Measurements from ENCODE around the gene FOXL2NB. TPM values are rescaled to one million over a fixed set of nuclear protein-coding genes. Genes with fewer than 3 reads are reported as not detected.

The FOXL2NB gene
- total RNA-seq, 1 donor from 2014 or later: 1.5 TPM

DNA sequence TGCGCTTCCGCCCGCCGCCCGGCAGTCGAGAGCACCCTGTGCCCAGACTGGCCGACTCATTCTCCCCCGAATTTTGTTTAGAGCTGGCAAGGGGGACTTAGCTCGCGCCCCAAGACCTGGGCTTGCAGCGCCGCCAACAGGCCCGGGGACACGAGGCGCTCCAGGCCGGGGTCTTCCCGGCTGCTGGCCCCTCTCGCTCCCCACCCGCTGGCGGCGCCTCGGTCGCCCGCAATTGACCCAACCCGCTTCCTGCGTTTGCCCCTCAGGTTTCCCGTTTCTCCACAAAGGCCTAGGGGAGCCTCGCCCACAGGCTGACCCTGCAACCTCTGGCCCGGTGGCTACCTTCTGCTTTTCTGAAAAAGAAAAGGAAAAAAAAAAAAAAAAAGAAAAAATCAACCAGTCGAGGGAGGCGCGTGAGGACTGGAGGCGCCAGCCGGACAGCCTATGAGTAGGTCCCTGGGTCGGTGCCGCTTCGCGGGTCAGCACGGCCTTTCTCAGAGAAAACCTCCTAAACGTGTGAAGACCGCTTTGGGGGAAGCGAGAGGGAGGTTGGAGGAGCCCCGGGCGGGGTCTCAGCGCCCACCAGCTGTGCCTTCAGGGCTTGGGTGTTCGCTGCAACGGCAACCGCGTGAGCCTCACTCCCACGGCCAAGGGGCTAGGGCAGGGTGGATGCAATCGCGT, 7.3 kb upstream of the FOXL2NB start:
- no peak for DNase-seq (ENCODE audit: extremely low spot score in 2 of 2)
- H3K4me1 ChIP-seq: peaks cover 35% of the 10 kb centered on the region
- intact Hi-C loops (cut with DNase I): no loop called here

DNA sequence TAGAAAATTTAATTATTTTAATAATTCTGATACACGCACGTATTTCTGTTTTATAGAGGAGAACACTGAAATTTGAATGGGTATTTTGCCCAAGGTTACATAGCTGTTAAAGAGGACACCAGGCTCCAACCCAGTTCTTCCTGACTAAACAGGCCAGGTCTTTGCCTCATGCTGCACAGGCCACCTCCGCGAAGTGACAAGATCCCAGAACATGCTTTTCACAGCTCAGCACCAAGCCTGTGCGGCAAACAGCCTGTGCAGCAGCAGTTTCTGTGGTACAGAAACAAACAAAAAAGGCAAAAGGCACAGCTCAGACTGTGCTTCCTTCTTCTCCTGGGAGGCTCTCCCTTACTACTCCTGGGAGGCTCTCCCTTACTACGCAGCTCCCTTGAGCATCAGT, 6.6 kb upstream of the FOXL2NB start:
- Histone ChIP-seq H3K27me3 (peaks cover 4% of the 10 kb centered on the region), H3K4me1 (peaks cover 42% of the 10 kb centered on the region)
- intact Hi-C loops (cut with DNase I): no loop called here

More for the DNA sequence above, 7.3 kb upstream of the FOXL2NB start:
- Histone ChIP-seq H3K4me3 (no peak overlapping the region), H3K27me3 (no peaks in the 10 kb centered on the region), H3K9me3 (no peaks in the 10 kb centered on the region), H3K36me3 (no peaks in the 10 kb centered on the region), H3K27ac (no peak overlapping the region)
- no peak for TF ChIP-seq POLR2A (IDR thresholded peaks at IDR 0.05)
- TF ChIP-seq POLR2AphosphoS5 (IDR thresholded peaks at IDR 0.05; ENCODE audit: insufficient read depth in 1 of 2, low read depth in 1 of 2): no peak
- TF ChIP-seq, protein P1, sequence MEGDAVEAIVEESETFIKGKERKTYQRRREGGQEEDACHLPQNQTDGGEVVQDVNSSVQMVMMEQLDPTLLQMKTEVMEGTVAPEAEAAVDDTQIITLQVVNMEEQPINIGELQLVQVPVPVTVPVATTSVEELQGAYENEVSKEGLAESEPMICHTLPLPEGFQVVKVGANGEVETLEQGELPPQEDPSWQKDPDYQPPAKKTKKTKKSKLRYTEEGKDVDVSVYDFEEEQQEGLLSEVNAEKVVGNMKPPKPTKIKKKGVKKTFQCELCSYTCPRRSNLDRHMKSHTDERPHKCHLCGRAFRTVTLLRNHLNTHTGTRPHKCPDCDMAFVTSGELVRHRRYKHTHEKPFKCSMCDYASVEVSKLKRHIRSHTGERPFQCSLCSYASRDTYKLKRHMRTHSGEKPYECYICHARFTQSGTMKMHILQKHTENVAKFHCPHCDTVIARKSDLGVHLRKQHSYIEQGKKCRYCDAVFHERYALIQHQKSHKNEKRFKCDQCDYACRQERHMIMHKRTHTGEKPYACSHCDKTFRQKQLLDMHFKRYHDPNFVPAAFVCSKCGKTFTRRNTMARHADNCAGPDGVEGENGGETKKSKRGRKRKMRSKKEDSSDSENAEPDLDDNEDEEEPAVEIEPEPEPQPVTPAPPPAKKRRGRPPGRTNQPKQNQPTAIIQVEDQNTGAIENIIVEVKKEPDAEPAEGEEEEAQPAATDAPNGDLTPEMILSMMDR (IDR thresholded peaks at IDR 0.05): no peak

DNA sequence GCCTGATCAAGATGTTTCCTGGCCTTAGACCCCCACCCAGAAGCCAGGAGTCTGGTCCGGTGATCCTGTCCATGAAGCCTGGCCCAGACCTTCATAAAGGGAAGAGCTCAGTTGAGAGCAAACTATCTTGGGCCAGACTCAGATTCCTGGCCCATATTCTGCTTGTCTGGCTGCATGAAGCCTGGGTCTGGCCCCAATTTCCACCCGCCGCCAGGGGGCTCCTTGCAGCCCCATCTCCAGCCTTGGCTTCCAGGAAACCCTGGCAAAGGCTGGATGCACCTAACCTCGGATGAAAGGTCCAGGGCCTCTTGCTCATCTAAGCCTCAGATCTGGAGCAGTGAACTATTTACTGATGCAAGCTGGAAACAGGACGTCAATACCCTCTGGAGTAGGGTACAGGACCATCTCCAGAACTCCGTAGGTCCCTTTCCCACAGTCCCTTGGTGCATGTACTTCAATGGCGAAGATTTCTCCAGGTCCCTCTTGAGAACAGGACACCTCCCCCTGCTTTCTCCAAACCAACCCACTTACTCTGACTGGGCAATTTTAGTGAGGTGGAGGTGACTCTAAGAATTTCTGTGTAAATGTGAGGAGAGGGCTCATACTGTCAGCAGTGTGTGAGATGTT, 5.6 kb upstream of the FOXL2NB start:
- H3K36me3 ChIP-seq: no peaks in the 10 kb centered on the region
- H3K27ac ChIP-seq: no peak overlapping the region
- peaks cover 41% of the 10 kb centered on the region for H3K4me1 ChIP-seq
- TF ChIP-seq POLR2AphosphoS5 (IDR thresholded peaks at IDR 0.05; ENCODE audit: insufficient read depth in 1 of 2, low read depth in 1 of 2) (no peak), POLR2A (IDR thresholded peaks at IDR 0.05) (no peak)
- TF ChIP-seq, protein P1 (IDR thresholded peaks at IDR 0.05): no peak
- no peak for DNase-seq (ENCODE audit: extremely low spot score in 2 of 2)
- H3K4me3 ChIP-seq: no peak overlapping the region
- intact Hi-C loops (cut with DNase I): no loop called here
- peaks cover 4% of the 10 kb centered on the region for H3K27me3 ChIP-seq
- H3K9me3 ChIP-seq: no peaks in the 10 kb centered on the region

More for the DNA sequence above, 6.6 kb upstream of the FOXL2NB start:
- no peaks in the 10 kb centered on the region for H3K36me3 ChIP-seq
- DNase-seq (ENCODE audit: extremely low spot score in 2 of 2): no peak
- H3K9me3 ChIP-seq: no peaks in the 10 kb centered on the region
- H3K27ac ChIP-seq: no peak overlapping the region
- H3K4me3 ChIP-seq: no peak overlapping the region
- TF ChIP-seq, protein P1 (IDR thresholded peaks at IDR 0.05): no peak
- TF ChIP-seq POLR2AphosphoS5 (IDR thresholded peaks at IDR 0.05; ENCODE audit: insufficient read depth in 1 of 2, low read depth in 1 of 2): no peak
- no peak for TF ChIP-seq POLR2A (IDR thresholded peaks at IDR 0.05)

DNA sequence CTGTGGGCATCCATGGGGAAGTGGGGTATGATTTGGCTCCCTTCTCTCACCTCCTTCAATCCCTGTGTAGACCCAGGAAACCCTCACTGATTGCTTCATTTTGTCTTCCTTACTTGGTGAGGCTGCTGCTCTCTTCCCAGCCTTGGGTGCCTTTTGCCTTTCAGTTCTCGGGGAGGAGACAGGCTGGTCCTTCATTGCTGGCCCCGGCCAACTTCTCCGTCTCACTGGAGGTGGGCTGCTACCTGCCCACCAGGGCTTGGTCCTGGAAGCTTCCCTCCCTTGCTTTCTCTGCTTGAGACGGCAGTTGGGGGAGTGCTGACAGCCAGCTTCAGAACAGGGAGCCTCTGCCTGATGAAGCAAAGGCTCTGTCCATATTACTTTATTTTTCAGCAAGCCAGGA, 4.7 kb upstream of the FOXL2NB start:
- Histone ChIP-seq H3K4me1 (peaks cover 41% of the 10 kb centered on the region), H3K4me3 (no peak overlapping the region), H3K27ac (no peak overlapping the region), H3K9me3 (no peaks in the 10 kb centered on the region), H3K36me3 (no peaks in the 10 kb centered on the region), H3K27me3 (peaks cover 4% of the 10 kb centered on the region)
- DNase-seq (ENCODE audit: extremely low spot score in 2 of 2): no peak
- intact Hi-C loops (cut with DNase I): no loop called here
- TF ChIP-seq POLR2A (IDR thresholded peaks at IDR 0.05) (no peak), POLR2AphosphoS5 (IDR thresholded peaks at IDR 0.05; ENCODE audit: insufficient read depth in 1 of 2, low read depth in 1 of 2) (no peak)
- TF ChIP-seq, protein P1 (IDR thresholded peaks at IDR 0.05): no peak
